Neural progenitor cell (in vitro differentiated cells): Measurements from ENCODE around the gene SLC27A3. TPM values are rescaled to one million over a fixed set of nuclear protein-coding genes. Genes with fewer than 3 reads are reported as not detected.

Source experiments
- DNase-seq: peaks from one replicate; pipeline ENCODE4 v3.0.0-alpha.2; 2016; ENCODE audit warnings: low spot score
- H2AFZ ChIP-seq: fragments of 200-600 bp; sonication (generic); replicated peaks from 2 replicates; pipeline ENCODE4 v1.6.1; 2016; ENCODE audit warnings: antibody characterized with exemption
- H3F3A ChIP-seq: fragments of 200-600 bp; sonication (generic); 2 replicates; pipeline ENCODE4 v1.6.1; 2016; ENCODE audit warnings: antibody characterized with exemption, low read depth
- H3K27ac ChIP-seq: fragments of 200-600 bp; sonication (generic); 2 replicates; pipeline ENCODE4 v1.5.1; 2016; ENCODE audit warnings: mild to moderate bottlenecking
- H3K27me3 ChIP-seq: fragments of 200-600 bp; sonication (generic); 2 replicates; pipeline ENCODE4 v1.6.1; 2016; ENCODE audit warnings: mild to moderate bottlenecking, moderate library complexity
- H3K36me3 ChIP-seq: fragments of 200-600 bp; sonication (generic); 2 replicates; pipeline ENCODE4 v1.5.1; 2016
- H3K4me1 ChIP-seq: fragments of 200-600 bp; sonication (generic); 2 replicates; pipeline ENCODE4 v1.6.1; 2016; ENCODE audit warnings: mixed run types
- H3K4me2 ChIP-seq: fragments of 200-600 bp; sonication (generic); 2 replicates; pipeline ENCODE4 v1.6.1; 2016
- H3K4me3 ChIP-seq: fragments of 200-600 bp; sonication (generic); 2 replicates; pipeline ENCODE4 v1.5.1; 2016
- H3K79me2 ChIP-seq: fragments of 200-600 bp; sonication (generic); 2 replicates; pipeline ENCODE4 v1.6.1; 2016; ENCODE audit warnings: low read depth
- H3K9ac ChIP-seq: fragments of 200-600 bp; sonication (generic); 2 replicates; pipeline ENCODE4 v1.6.1; 2016
- H3K9me3 ChIP-seq: fragments of 200-600 bp; sonication (generic); 2 replicates; pipeline ENCODE4 v1.5.1; 2016; ENCODE audit warnings: low read depth
- H4K20me1 ChIP-seq: fragments of 200-600 bp; sonication (generic); 2 replicates; pipeline ENCODE4 v1.6.1; 2016; ENCODE audit warnings: low read depth
- H3K27ac Mint-ChIP-seq: 3 replicates; pipeline ENCODE4 v1.8.0; 2021; ENCODE audit warnings: mixed read lengths
- H3K27me3 Mint-ChIP-seq: 2 replicates; pipeline ENCODE4 v1.8.0; 2022; ENCODE audit warnings: low read depth, mild to moderate bottlenecking, inconsistent platforms, moderate library complexity, mixed read lengths; ENCODE audit not compliant: insufficient read depth
- H3K36me3 Mint-ChIP-seq: 3 replicates; pipeline ENCODE4 v1.8.0; 2021; ENCODE audit warnings: mixed read lengths
- H3K4me1 Mint-ChIP-seq: 3 replicates; pipeline ENCODE4 v1.8.0; 2021; ENCODE audit warnings: mixed read lengths
- H3K4me3 Mint-ChIP-seq: 3 replicates; pipeline ENCODE4 v1.8.0; 2021; ENCODE audit warnings: mild to moderate bottlenecking, moderate library complexity, mixed read lengths
- H3K9me3 Mint-ChIP-seq: 3 replicates; pipeline ENCODE4 v1.8.0; 2020; ENCODE audit warnings: mixed read lengths
- EZH2 ChIP-seq: fragments of 200-600 bp; sonication (generic); IDR thresholded peaks from 2 replicates; pipeline ENCODE4 v1.6.1; 2017; ENCODE audit warnings: antibody characterized with exemption, mild to moderate bottlenecking, moderate library complexity
- EZH2phosphoT487 ChIP-seq: fragments of 200-600 bp; sonication (generic); IDR thresholded peaks from 2 replicates; pipeline ENCODE4 v1.6.1; 2017; ENCODE audit warnings: antibody characterized with exemption
- total RNA-seq: library from RNA; depleted of rRNA; stranded (reverse); fragments of >200 nt; gene quantifications from 2 replicates; pipeline ENCODE4 v1.2.3, GENCODE V29; 2015; ENCODE audit warnings: low replicate concordance
- TF ChIP-seq, protein P1 (sequence below): fragments of 200-600 bp; sonication (generic); IDR thresholded peaks from 2 replicates; pipeline ENCODE4 v1.5.1; 2017; ENCODE audit warnings: antibody characterized with exemption, mild to moderate bottlenecking

The SLC27A3 gene
- total RNA-seq, 1 donor from 2014 or later, result 10.1 TPM

- Mint-ChIP-seq H3K4me1 (peaks cover 3% of the 10 kb centered on the region), H3K27ac (no peak overlapping the region), H3K9me3 (no peaks in the 10 kb centered on the region), H3K27me3 (peaks cover 11% of the 10 kb centered on the region), H3K36me3 (peaks cover 34% of the 10 kb centered on the region), H3K4me3 (no peak overlapping the region)
- TF ChIP-seq EZH2phosphoT487, result no peak
- TF ChIP-seq, protein P1, sequence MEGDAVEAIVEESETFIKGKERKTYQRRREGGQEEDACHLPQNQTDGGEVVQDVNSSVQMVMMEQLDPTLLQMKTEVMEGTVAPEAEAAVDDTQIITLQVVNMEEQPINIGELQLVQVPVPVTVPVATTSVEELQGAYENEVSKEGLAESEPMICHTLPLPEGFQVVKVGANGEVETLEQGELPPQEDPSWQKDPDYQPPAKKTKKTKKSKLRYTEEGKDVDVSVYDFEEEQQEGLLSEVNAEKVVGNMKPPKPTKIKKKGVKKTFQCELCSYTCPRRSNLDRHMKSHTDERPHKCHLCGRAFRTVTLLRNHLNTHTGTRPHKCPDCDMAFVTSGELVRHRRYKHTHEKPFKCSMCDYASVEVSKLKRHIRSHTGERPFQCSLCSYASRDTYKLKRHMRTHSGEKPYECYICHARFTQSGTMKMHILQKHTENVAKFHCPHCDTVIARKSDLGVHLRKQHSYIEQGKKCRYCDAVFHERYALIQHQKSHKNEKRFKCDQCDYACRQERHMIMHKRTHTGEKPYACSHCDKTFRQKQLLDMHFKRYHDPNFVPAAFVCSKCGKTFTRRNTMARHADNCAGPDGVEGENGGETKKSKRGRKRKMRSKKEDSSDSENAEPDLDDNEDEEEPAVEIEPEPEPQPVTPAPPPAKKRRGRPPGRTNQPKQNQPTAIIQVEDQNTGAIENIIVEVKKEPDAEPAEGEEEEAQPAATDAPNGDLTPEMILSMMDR, result no peak
- H3K27ac ChIP-seq, result no peak overlapping the region
- no peak overlapping the region for H3K4me2 ChIP-seq
- peaks cover 7% of the 10 kb centered on the region for H4K20me1 ChIP-seq
- peaks cover 24% of the 10 kb centered on the region for H3F3A ChIP-seq
- H3K4me3 ChIP-seq, result no peak overlapping the region
- no peaks in the 10 kb centered on the region for H3K36me3 ChIP-seq
- H3K27me3 ChIP-seq, result peaks cover 6% of the 10 kb centered on the region
- no peaks in the 10 kb centered on the region for H3K9me3 ChIP-seq
- no peak overlapping the region for H2AFZ ChIP-seq
- peaks cover 4% of the 10 kb centered on the region for H3K4me1 ChIP-seq
- H3K9ac ChIP-seq, result no peak overlapping the region
- DNase-seq, result no peak
- H3K79me2 ChIP-seq, result no peaks in the 10 kb centered on the region
Measured at GRCh38 chr1:153770797-153771196, 4.4 kb upstream of the SLC27A3 start.

- Mint-ChIP-seq H3K36me3 (peaks cover 33% of the 10 kb centered on the region), H3K27ac (no peak overlapping the region), H3K4me1 (peaks cover 3% of the 10 kb centered on the region), H3K27me3 (peaks cover 11% of the 10 kb centered on the region), H3K9me3 (no peaks in the 10 kb centered on the region), H3K4me3 (no peak overlapping the region)
- Histone ChIP-seq H3F3A (peaks cover 24% of the 10 kb centered on the region), H3K9me3 (no peaks in the 10 kb centered on the region), H3K27ac (no peak overlapping the region), H3K4me1 (peaks cover 6% of the 10 kb centered on the region), H2AFZ (no peak overlapping the region), H3K27me3 (peaks cover 6% of the 10 kb centered on the region), H3K36me3 (no peaks in the 10 kb centered on the region), H3K9ac (no peak overlapping the region), H3K79me2 (no peaks in the 10 kb centered on the region), H4K20me1 (peaks cover 7% of the 10 kb centered on the region), H3K4me3 (no peak overlapping the region), H3K4me2 (no peak overlapping the region)
- TF ChIP-seq EZH2phosphoT487 (no peak), EZH2 (no peak)
- TF ChIP-seq, protein P1, result no peak
- DNase-seq, result no peak
Measured at GRCh38 chr1:153771261-153771660, 3.9 kb upstream of the SLC27A3 start.

DNA sequence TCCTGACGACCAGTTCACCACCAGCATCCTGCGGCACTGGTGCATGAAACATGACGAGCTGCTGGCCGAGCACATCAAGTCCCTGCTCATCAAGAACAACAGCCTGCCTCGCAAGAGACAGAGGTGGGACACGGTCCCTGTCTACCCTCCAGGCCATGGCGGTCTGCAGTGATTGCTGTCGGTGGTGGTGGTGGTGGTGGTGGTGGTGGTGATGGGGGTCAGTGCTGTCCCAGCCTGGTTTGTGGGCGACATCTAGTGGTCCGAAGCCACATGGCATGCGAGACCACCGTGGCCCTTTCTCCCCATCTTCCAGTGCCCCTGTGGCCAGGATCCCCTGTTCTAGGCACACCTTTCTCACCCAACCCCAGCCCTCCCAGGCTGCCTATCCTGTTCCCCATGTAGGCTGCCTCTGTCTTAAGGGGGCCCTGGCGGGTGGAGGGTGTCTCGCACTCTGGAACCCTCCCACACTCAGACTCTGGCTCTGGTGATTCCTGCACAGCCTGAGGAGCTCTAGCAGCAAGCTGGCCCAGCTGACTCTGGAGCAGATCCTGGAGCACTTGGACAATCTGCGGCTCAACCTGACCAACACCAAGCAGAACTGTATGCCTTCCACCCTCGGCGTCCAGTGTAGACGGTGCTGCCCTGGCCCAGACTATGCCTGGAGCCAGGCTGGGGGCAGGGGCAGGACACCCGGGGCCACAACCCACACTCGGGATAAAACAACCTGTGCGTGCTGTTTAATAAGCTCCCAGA, 3.2 kb upstream of the SLC27A3 start:
- Histone ChIP-seq H3K4me3 (no peak overlapping the region), H3K9ac (no peak overlapping the region), H3K4me1 (peaks cover 10% of the 10 kb centered on the region), H3K79me2 (no peaks in the 10 kb centered on the region), H3K36me3 (no peaks in the 10 kb centered on the region), H3K9me3 (no peaks in the 10 kb centered on the region), H3K27ac (no peak overlapping the region), H4K20me1 (peaks cover 7% of the 10 kb centered on the region), H3F3A (peaks cover 24% of the 10 kb centered on the region), H3K4me2 (no peak overlapping the region), H2AFZ (no peak overlapping the region), H3K27me3 (peaks cover 6% of the 10 kb centered on the region)
- Mint-ChIP-seq H3K27me3 (peaks cover 16% of the 10 kb centered on the region), H3K36me3 (peaks cover 35% of the 10 kb centered on the region), H3K9me3 (no peaks in the 10 kb centered on the region), H3K4me1 (peaks cover 9% of the 10 kb centered on the region), H3K4me3 (no peak overlapping the region), H3K27ac (no peak overlapping the region)
- peak; percentile 66 for DNase-seq
- TF ChIP-seq, protein P1, result peak; percentile 68
- TF ChIP-seq EZH2phosphoT487, result no peak
